WTC11 (cell line): ENCODE measurements around the gene NRXN2.

ENCODE experiments used
- ATF2 ChIP-seq: sonication (generic); formaldehyde crosslinking; IDR thresholded peaks from 2 replicates; pipeline ENCODE4 v1.8.1; 2022; ENCODE audit warnings: low read depth, missing genetic modification reagents, borderline replicate concordance
- CTCF ChIP-seq: fragments of 200-600 bp; IDR thresholded peaks from 2 replicates; pipeline ENCODE4 v1.8.0; 2022; ENCODE audit warnings: antibody characterized with exemption
- ETV6 ChIP-seq: sonication (generic); formaldehyde crosslinking; IDR thresholded peaks from 2 replicates; pipeline ENCODE4 v1.8.1; 2022; ENCODE audit warnings: mild to moderate bottlenecking, missing genetic modification reagents
- IRF2 ChIP-seq: sonication (generic); formaldehyde crosslinking; IDR thresholded peaks from 2 replicates; pipeline ENCODE4 v1.8.0; 2022; ENCODE audit warnings: low read depth, missing genetic modification reagents, borderline replicate concordance
- SMAD3 ChIP-seq: sonication (generic); formaldehyde crosslinking; IDR thresholded peaks from 2 replicates; pipeline ENCODE4 v1.8.0; 2022; ENCODE audit warnings: missing genetic modification reagents, mild to moderate bottlenecking, borderline replicate concordance
- TCF7 ChIP-seq: sonication (generic); formaldehyde crosslinking; IDR thresholded peaks from 2 replicates; pipeline ENCODE4 v1.8.0; 2022; ENCODE audit warnings: mild to moderate bottlenecking, low read depth, missing genetic modification reagents, moderate library complexity

GRCh38 chr11:64558869-64559268 lies 164.1 kb downstream of the NRXN2 start:
- TF ChIP-seq CTCF, result no peak
- TF ChIP-seq ETV6 (CRISPR knock-in tag), result no peak
- TF ChIP-seq ATF2 (CRISPR knock-in tag), result no peak
- no peak for TF ChIP-seq SMAD3 (CRISPR knock-in tag)
- no peak for TF ChIP-seq IRF2
- no peak for TF ChIP-seq TCF7 (CRISPR knock-in tag)
